Karpas-422 (cell line): ENCODE results near the gene DESI2. TPM values are rescaled to one million over a fixed set of nuclear protein-coding genes. Genes with fewer than 3 reads are reported as not detected.

Source experiments
- DNase-seq: peaks from one replicate; pipeline ENCODE4 v3.0.0-alpha.2; 2015
- H2AFZ ChIP-seq: fragments of 200-600 bp; sonication (generic); 2 replicates; pipeline ENCODE4 v1.6.1; 2014; ENCODE audit warnings: antibody characterized with exemption, low read length, mixed read lengths
- H3K27ac ChIP-seq: fragments of 200-600 bp; sonication (generic); 2 replicates; pipeline ENCODE4 v1.5.1; 2014; ENCODE audit warnings: mild to moderate bottlenecking, low read length, moderate library complexity
- H3K27me3 ChIP-seq: fragments of 200-600 bp; sonication (generic); 2 replicates; pipeline ENCODE4 v1.6.1; 2014; ENCODE audit warnings: low read length, mixed read lengths
- H3K36me3 ChIP-seq: fragments of 200-600 bp; sonication (generic); 2 replicates; pipeline ENCODE4 v1.6.1; 2014; ENCODE audit warnings: low read length, mixed read lengths; ENCODE audit not compliant: insufficient read depth
- H3K4me1 ChIP-seq: fragments of 200-600 bp; sonication (generic); 2 replicates; pipeline ENCODE4 v1.6.1; 2014; ENCODE audit warnings: mild to moderate bottlenecking, low read length, mixed read lengths
- H3K4me2 ChIP-seq: fragments of 200-600 bp; sonication (generic); 2 replicates; pipeline ENCODE4 v1.6.1; 2014; ENCODE audit warnings: low read length, low read depth, mild to moderate bottlenecking; ENCODE audit not compliant: poor library complexity, severe bottlenecking
- H3K4me3 ChIP-seq: fragments of 200-600 bp; sonication (generic); 2 replicates; pipeline ENCODE4 v1.5.1; 2014; ENCODE audit warnings: mild to moderate bottlenecking, antibody characterized with exemption, low read length, mixed read lengths
- H3K79me2 ChIP-seq: fragments of 200-600 bp; sonication (generic); 2 replicates; pipeline ENCODE4 v1.6.1; 2014; ENCODE audit warnings: mild to moderate bottlenecking, low read length, mixed read lengths
- H3K9ac ChIP-seq: fragments of 200-600 bp; sonication (generic); 2 replicates; pipeline ENCODE4 v1.6.0; 2014; ENCODE audit warnings: low read length
- H3K9me2 ChIP-seq: fragments of 200-600 bp; sonication (generic), shearing (Covaris generic); replicated peaks from 2 replicates; pipeline ENCODE4 v1.6.0; 2014; ENCODE audit warnings: mild to moderate bottlenecking, low read length, moderate library complexity; ENCODE audit not compliant: insufficient read depth
- H3K9me3 ChIP-seq: fragments of 300-700, 200-600 bp; sonication (generic); 2 replicates; pipeline ENCODE4 v1.6.1; 2014; ENCODE audit warnings: low read length, mixed read lengths
- H4K20me1 ChIP-seq: fragments of 200-600 bp; sonication (generic); 2 replicates; pipeline ENCODE4 v1.6.1; 2014; ENCODE audit warnings: mild to moderate bottlenecking, antibody characterized with exemption, low read length, low read depth; ENCODE audit not compliant: insufficient read depth
- total RNA-seq: library from RNA; depleted of rRNA; stranded (reverse); fragments of >200 nt; shearing (Covaris generic); gene quantifications from 2 replicates; pipeline ENCODE4 v1.2.3, GENCODE V29; 2014; ENCODE audit warnings: low replicate concordance

Gene DESI2
- total RNA-seq, 1 experiment from 2014 or later, result 62.6 TPM

DNA sequence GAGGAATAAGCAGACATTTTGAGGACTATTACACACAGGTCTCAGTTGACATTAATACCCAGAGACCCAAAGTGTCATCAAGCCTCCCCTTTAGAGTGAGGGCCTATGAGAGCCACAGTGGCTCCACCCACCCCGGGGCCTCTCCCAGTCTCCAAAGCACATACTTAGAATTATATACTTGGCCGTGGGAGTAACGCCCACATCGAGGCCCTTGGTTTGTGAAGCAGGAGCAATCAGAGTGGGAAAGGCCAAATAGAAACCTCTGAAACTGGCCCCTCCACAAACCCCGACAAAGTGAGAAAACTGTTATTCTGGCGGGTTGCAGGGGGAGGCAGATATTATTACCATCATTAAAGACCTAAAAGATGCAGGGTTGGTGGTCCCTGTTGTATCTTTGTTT is 7.0 kb upstream of the DESI2 start:
- Histone ChIP-seq H3K4me3 (no peak overlapping the region), H3K27ac (no peak overlapping the region), H3K79me2 (no peaks in the 10 kb centered on the region), H2AFZ (no peak overlapping the region), H3K27me3 (no peaks in the 10 kb centered on the region; the same call in 1 of the 2 replicates), H3K4me2 (no peak overlapping the region), H4K20me1 (no peaks in the 10 kb centered on the region), H3K9ac (no peak overlapping the region), H3K9me2 (no peaks in the 10 kb centered on the region), H3K9me3 (no peaks in the 10 kb centered on the region), H3K4me1 (no peaks in the 10 kb centered on the region), H3K36me3 (no peaks in the 10 kb centered on the region)
- DNase-seq, result no peak

DNA sequence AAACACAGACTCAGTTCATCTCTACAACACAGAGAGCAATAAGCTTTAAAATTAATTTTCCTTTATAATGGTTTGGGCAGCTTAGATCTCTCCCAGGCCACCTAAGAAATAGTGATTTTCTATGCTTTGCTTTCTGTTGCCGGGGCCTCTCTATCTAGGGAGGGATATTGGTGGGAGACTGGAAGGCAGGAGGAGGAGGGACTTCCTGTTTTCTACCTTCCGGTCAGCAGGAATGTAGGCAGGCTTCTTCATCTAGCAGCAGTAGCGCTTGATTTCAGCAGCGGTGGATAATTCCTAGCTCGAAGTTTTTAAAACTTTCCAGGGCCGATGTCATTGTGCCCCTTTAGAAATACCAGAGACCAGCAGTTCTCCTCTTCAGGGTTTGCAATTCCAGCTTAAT is 5.1 kb upstream of the DESI2 start:
- no peaks in the 10 kb centered on the region for H3K79me2 ChIP-seq
- H3K9me3 ChIP-seq, result no peaks in the 10 kb centered on the region
- H3K27me3 ChIP-seq, result no peaks in the 10 kb centered on the region; the same call in 1 of the 2 replicates
- no peak overlapping the region for H3K27ac ChIP-seq
- no peak overlapping the region for H3K4me3 ChIP-seq
- no peaks in the 10 kb centered on the region for H4K20me1 ChIP-seq
- no peak overlapping the region for H3K4me2 ChIP-seq
- no peaks in the 10 kb centered on the region for H3K36me3 ChIP-seq
- no peak overlapping the region for H3K9ac ChIP-seq
- H3K4me1 ChIP-seq, result peaks cover 7% of the 10 kb centered on the region
- no peaks in the 10 kb centered on the region for H3K9me2 ChIP-seq
- H2AFZ ChIP-seq, result no peak overlapping the region
- DNase-seq, result no peak

DNA sequence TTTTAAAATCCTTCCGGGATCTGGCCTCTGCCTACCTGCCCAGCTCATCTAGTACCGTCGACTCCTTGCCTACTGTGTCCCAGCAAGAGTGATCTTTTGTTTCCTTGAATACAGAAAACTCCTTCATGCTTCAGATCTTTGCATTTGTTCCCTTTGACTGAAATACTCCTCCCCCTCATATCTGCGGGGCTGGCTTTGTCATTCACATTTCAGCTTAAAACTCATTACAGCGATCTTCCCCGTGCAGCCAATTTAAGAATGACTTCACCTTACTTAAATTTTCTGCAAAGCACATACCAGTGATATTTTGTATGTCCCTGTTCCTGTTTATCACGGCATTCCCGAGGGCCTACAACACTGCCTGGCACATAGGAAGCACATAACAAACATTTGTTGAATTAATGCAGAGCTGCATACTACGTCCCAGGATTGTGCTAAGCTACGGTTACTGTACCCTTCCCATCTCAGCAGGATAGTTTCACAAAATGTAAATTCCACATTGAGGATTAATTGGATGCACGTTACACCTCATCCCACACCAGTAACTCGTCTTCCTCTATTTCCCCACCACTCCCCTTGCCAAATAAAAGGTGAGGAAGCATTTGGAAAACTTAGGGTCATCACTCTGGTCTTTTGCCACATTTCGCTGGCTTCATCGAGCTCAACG is 837 bp upstream of the DESI2 start:
- no peak for DNase-seq
- peaks cover 11% of the 10 kb centered on the region for H3K36me3 ChIP-seq
- H3K4me2 ChIP-seq, result peak overlapping the region; percentile 83
- no peak overlapping the region for H3K27ac ChIP-seq
- H3K9me2 ChIP-seq, result no peaks in the 10 kb centered on the region
- peak overlapping the region; percentile 65 for H3K4me3 ChIP-seq
- no peaks in the 10 kb centered on the region for H3K9me3 ChIP-seq
- H3K27me3 ChIP-seq, result no peaks in the 10 kb centered on the region; the same call in 1 of the 2 replicates
- peaks cover 14% of the 10 kb centered on the region for H4K20me1 ChIP-seq
- H3K4me1 ChIP-seq, result peaks cover 32% of the 10 kb centered on the region
- peak overlapping the region; percentile 78 for H2AFZ ChIP-seq
- H3K9ac ChIP-seq, result peak overlapping the region; percentile 62
- peaks cover 41% of the 10 kb centered on the region for H3K79me2 ChIP-seq

DNA sequence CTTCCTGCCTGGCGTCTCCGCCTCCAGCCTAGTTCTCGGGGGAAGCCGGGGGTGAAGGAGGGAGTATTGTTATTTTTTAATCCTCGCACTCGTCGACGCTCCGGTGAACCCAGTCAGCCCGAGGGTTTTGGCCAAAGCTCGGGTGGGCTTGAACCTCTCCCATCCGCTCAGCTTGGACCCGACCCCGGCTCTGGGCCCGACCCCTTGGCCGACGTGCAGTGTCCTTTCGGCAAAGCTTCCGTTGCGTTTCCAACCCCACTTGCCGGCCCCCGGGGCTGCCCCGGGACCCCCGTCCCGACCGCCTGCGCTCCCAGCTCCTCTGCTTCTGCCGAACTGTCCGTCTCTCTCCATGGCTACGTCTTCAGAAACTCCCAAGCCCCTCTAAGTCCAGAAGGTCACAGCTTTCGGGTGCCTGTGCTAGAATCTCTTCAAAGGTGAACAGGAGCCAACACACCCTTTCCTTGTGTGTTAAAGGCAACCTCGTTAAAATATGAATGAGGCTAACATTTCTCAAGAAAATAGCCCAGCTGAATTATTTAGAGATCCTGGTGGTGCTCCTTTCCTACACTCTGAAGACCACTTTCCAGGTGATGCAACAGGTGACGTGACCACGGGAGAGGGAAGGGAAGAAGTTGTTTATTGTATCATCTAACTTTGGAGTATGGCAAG is 647 bp downstream of the DESI2 start:
- H3K27me3 ChIP-seq, result no peaks in the 10 kb centered on the region; the same call in 1 of the 2 replicates
- H4K20me1 ChIP-seq, result peaks cover 14% of the 10 kb centered on the region
- H3K4me3 ChIP-seq, result peak overlapping the region; percentile 96
- H3K36me3 ChIP-seq, result peaks cover 19% of the 10 kb centered on the region
- peak overlapping the region; percentile 66 for H3K27ac ChIP-seq
- H3K9me3 ChIP-seq, result no peaks in the 10 kb centered on the region
- peak overlapping the region; percentile 97 for H3K4me2 ChIP-seq
- peaks cover 47% of the 10 kb centered on the region for H3K4me1 ChIP-seq
- peaks cover 55% of the 10 kb centered on the region for H3K79me2 ChIP-seq
- H3K9me2 ChIP-seq, result no peaks in the 10 kb centered on the region
- peak overlapping the region; percentile 88 for H3K9ac ChIP-seq
- peak; percentile 59 for DNase-seq
- no peak overlapping the region for H2AFZ ChIP-seq

DNA sequence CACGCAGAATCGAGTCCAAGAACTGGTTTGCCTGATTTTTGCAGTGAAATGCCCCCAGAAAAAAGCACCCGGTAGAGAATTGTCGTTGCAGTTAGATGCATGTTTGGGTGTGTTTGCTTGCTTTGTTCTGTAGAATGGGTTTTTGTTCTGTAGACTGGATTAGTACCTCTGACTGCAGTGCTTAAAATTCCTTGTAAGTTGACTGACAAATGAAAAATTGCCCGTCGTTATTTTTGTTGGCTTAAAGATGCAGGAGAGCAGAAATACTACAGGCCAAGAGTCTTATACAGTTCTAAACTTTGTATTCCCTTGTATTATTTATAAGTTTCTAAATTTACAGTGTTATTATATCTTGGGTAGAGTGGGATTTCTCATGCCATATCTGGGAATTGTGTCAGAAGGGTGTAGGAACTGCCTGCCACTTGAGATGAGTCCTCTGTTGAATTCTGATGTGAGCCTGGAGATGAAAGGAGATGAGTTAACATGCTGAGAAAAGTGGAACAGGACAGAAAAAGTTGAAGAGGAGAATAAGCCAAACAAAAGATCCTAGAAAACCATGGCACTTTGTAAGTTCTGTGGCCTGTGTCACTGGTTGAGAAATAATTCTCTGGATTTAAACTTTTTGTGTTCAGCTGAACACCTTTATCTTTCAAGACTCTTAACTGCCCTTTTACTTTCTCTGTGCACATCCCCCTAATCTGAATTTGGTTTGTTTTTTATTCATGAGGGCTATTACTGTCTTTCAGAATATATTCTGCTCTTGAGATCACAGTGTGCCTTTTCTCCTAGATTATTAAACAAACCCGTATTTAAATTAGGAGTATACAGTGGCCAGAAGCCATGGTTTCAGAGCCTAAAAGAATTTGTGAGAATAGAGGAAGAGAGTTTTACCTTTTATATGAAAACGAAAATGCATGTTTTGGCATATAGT is 1.4 kb downstream of the DESI2 start:
- Histone ChIP-seq H3K27me3 (no peaks in the 10 kb centered on the region; the same call in 1 of the 2 replicates), H3K4me3 (peak overlapping the region; percentile 96), H3K4me1 (peaks cover 55% of the 10 kb centered on the region), H3K27ac (peak overlapping the region; percentile 66), H3K9me2 (no peaks in the 10 kb centered on the region), H3K36me3 (peaks cover 22% of the 10 kb centered on the region), H2AFZ (no peak overlapping the region), H3K4me2 (peak overlapping the region; percentile 97), H3K9ac (peak overlapping the region; percentile 88), H3K79me2 (peaks cover 63% of the 10 kb centered on the region), H3K9me3 (no peaks in the 10 kb centered on the region), H4K20me1 (peaks cover 14% of the 10 kb centered on the region)
- peak; percentile 54 for DNase-seq

DNA sequence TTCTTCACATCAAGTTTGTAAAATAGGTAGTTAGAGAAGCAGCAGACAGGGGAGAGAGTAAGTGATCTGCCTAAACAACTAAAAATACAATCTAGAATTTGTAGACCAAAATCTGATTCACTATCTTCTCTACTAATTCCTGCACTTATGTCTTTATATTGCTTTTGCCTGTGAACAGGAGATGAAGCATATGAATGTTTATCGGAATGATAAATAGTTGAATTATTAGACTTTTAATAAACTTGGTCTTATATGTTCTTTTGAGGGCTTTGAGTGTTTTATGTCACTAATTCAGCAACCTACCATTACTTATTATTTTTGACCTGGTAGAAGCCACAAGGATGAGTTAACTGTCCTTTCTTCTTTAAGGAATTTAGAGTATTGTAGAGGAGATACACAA is 2.3 kb downstream of the DESI2 start:
- peaks cover 72% of the 10 kb centered on the region for H3K79me2 ChIP-seq
- peak overlapping the region; percentile 97 for H3K4me2 ChIP-seq
- H3K4me1 ChIP-seq, result peaks cover 56% of the 10 kb centered on the region
- H3K4me3 ChIP-seq, result peak overlapping the region; percentile 96
- H4K20me1 ChIP-seq, result peaks cover 14% of the 10 kb centered on the region
- peak overlapping the region; percentile 66 for H3K27ac ChIP-seq
- no peaks in the 10 kb centered on the region for H3K9me3 ChIP-seq
- no peaks in the 10 kb centered on the region; the same call in 1 of the 2 replicates for H3K27me3 ChIP-seq
- no peak for DNase-seq
- H3K9ac ChIP-seq, result peak overlapping the region; percentile 88
- no peaks in the 10 kb centered on the region for H3K9me2 ChIP-seq
- H2AFZ ChIP-seq, result no peak overlapping the region
- peaks cover 30% of the 10 kb centered on the region for H3K36me3 ChIP-seq

DNA sequence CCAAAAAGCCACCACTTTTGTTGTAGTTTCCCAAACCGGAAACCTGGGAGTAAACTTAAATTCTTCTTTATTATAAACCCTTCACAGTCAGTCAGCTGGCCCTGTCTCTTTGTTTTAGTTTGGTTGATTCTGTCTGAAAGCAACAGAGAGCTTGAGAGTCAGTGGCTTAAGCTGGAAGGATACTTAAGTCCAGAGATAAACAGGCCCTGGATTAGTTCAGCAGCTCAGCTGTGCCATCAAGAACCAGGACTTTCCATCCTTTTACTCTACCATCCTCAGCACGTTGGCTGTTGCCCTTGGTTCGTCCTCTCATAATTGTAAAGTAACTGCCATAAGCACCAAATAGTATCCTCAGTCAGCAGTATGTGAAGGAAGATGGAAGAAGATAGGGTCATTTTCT is 4.5 kb downstream of the DESI2 start:
- H3K4me3 ChIP-seq, result no peak overlapping the region
- 0 out of 2 replicates have a peak overlapping the region, but pooled peaks have one; percentile 14 for H3K27ac ChIP-seq
- DNase-seq, result no peak
- H3K9me2 ChIP-seq, result no peaks in the 10 kb centered on the region
- peaks cover 14% of the 10 kb centered on the region for H4K20me1 ChIP-seq
- H3K9ac ChIP-seq, result no peak overlapping the region
- H3K36me3 ChIP-seq, result peaks cover 40% of the 10 kb centered on the region
- H3K9me3 ChIP-seq, result no peaks in the 10 kb centered on the region
- H3K27me3 ChIP-seq, result no peaks in the 10 kb centered on the region
- H3K79me2 ChIP-seq, result peaks cover 87% of the 10 kb centered on the region
- no peak overlapping the region for H2AFZ ChIP-seq
- H3K4me2 ChIP-seq, result no peak overlapping the region
- peaks cover 54% of the 10 kb centered on the region for H3K4me1 ChIP-seq
